Caki2 (cell line): ENCODE data around the gene PKN2. TPM values are rescaled to one million over a fixed set of nuclear protein-coding genes. Genes with fewer than 3 reads are reported as not detected.

ENCODE experiments used
- DNase-seq: peaks from one replicate; pipeline ENCODE4 v3.0.0-alpha.2; 2015; ENCODE audit warnings: low read depth
- in situ Hi-C: cut with HindIII; loops from 2 replicates; pipeline ENCODE4 v1.10.0; 2016; ENCODE audit warnings: low sequenced_read_pairs, low pct_unique_long_range_greater_than_20kb, mixed read lengths
- total RNA-seq: library from RNA; depleted of rRNA; stranded (reverse); fragments of >200 nt; shearing (Covaris generic); gene quantifications from 2 replicates; pipeline ENCODE4 v1.2.3, GENCODE V29; 2014; ENCODE audit warnings: low replicate concordance; rRNA removed

PKN2 gene
- 11.6 and 25.9 TPM in 2 replicates for total RNA-seq

DNA sequence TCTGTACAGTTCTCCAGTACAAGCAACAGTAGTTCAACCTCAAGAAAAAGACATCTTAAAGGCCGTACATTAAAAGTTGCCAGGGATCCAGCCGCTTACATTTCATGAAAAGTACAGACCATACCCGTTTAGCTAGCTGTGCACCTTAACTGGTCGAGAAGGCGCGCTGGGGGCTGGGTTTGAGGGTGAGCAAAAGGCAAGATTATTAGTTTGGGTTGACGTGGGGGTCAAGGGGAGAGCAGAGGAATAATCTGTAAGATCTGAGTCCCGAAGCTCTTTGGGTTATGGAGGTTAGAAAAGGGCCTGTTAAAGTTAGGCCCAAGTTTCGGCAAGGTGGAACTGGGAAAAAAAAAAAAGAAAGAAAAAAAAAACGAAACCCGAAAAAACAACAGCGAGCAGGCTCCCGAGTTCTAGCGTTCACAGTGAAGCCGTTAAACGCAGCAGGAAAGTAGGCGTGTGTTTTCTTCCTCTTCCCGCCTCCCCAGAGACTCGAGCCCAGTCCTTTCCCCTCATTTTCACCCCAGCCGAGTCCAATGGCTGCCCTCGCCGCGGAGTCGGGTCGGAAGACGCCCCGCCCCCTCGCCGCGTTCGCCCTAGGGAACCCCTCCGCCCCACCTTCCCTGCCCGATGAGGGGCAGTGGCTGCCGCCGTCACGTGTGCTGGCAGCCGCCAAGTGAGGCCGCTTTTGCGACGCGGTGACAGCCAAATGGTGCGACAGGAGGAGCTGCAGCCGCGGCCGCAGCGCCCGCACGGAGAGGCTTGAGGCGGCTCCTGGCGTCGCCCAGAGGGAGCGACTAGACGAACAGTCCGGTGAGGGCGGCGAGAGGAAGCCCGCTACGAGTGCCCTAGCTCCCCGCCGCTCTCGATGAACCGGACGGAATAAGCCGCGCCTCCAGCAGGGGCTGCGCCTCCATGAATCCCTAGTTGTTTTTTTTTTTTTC lies at the start of gene PKN2:
Gene PKN2 (plus strand): TSS at position 733 of the 941 bp plus-strand sequence. CDS start 308 bp downstream, outside the sequence.
- peak; percentile 98 for DNase-seq
- in situ Hi-C loops = no loop called here

DNA sequence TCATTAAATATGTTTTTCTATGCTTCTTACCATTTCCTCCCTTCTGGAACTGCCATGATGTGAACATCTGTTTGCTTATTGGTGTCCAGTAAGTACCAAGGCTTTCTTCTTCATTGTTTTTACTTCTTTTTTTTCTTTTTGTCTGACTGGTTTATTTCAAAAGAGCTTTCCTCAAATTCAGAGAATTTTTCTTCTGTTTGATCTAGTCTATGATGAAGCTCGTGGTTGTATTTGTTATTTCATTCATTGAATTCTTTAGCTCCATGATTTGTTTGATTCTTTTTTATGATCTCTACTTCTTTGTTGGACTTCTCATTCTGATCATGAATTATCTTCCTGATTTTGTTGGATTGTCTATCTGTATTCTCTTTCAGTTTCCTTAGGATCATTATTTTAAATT lies 49.5 kb upstream of the PKN2 start:
- in situ Hi-C loops = no loop called here
- no peak for DNase-seq

DNA sequence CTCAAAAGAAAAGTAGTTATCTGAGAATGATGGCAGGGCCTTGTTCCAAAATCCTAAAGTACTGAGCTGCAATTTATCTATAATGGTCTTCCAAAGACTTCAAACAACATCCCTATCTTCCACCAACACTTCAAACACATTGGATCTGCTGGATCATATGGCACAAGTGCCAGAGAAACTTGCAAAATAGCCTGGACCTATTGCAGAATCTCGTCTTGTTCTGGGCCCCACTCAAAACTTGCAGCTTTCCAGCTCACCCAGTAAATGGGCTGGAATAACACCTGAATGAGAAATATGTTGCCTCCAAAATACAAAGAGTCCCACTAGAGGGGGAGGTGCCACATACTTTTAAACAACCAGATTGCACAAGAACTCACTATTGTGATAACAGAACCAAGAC lies 44.0 kb upstream of the PKN2 start:
- in situ Hi-C loops = no loop called here
- no peak for DNase-seq

GRCh38 chr1:88645886-88646285 lies 38.2 kb upstream of the PKN2 start:
- no peak for DNase-seq
- in situ Hi-C loops = no loop called here

- in situ Hi-C loops = no loop called here
- DNase-seq = no peak
These were observed 37.4 kb upstream of the PKN2 start for GRCh38 chr1:88646476-88647248.

DNA sequence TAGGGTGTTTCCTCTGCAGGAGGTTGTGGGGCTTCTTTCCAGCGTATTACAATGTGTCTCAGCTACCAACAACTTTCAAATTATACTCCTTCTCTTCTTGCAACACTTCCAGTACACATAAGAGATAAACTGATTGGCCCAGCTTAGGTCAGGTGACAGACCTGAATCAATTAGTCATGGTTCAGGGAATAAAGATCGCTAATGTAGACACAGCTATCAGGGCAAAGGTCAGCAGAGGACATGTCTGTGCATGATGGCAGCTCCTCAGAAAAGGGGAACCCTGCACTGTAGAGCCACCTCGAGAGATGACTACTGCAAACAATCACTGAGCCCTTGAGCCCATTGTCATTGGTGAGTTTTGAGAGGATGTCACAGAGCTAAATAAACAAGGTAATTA lies 36.8 kb upstream of the PKN2 start:
- peak; percentile 20 for DNase-seq
- in situ Hi-C loops = no loop called here

DNA sequence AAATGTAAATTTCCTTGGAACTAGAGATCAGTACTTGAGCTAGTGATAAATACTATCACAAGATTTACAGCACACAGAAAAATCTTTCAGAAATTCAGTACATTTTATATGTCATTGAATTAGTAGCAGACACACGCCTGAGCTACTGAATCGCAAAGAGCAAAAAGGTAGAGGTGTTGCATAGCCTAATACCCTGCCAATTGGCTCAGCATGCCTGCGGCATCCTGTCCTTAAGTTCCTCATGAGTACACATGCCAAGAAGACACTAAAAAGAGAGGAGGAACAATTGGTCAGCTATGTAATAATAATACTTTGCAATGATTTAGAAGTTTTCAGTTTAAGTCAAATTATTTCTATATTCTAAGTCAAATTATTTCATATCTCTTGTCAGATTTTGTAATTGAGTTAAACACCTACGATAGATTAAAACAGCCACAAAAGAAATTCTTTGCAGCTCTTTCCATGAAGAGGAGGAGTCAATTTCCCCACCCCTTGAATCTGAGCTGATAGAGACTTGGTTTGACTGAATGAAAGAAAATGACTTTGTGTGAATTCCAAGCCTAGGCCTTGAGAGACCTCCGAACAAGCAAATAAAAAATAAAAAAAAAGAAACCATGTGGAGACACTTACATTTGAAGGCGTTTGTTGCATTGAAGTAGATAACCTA lies 36.2 kb upstream of the PKN2 start:
- no peak for DNase-seq
- in situ Hi-C loops = no loop called here

- no peak for DNase-seq
- in situ Hi-C loops = no loop called here
These were observed 35.4 kb upstream of the PKN2 start for GRCh38 chr1:88648706-88649105.

DNA sequence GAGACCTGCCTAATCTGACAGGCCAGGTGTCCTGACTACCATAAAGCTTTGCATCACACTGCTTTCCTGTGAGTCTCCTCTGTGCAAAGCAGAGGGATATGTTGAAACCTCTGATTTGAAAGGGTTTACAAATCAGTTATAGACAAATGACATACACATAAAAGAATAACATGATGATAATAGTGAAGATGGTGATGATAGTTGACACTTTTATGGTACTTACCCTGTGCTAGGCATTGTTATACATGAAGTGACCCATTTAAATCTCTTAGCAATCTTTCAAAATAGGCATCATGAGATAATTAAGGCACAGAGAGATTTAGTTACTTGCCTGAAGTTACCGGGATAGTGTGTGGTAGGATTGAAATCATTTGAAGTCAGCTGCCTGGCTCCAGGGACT lies 34.1 kb upstream of the PKN2 start:
- in situ Hi-C loops = no loop called here
- no peak for DNase-seq

DNA sequence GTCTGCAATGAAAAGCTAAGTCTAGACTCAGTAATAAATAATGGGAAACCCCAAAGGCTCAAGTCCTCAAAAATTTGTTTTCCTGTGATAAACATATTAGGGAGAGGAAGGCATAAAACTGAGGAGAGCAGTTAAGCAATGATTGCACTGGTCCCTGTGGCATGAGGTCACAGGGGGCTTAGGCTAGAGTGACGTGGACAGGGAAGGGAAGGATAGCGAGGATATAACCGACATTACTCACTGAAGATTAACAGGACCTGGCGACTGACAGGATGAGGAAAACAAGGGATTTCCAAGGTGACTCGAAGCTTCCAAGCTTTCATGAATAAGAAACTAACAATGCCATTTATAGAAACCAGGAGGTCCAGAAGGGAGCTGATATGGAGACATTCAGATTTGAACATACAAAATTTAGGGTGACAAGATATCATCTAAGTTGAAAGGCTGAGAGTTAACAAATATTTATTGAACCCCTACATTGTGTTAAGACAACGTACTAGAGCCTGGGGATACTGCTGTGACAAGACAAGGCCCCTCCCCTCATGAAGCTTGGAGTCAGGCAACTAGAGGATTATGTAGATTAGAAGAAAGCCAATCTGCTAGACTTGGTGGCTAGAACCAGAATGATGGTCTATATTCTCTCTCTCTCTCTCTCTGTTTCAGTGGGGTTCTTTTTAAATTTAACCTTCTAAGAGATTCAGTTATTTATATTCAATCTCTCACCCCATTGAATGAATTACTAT lies 33.2 kb upstream of the PKN2 start:
- DNase-seq = no peak
- in situ Hi-C loops = no loop called here

- DNase-seq = no peak
- in situ Hi-C loops = no loop called here
These were observed 28.9 kb upstream of the PKN2 start for GRCh38 chr1:88655140-88655539.

- DNase-seq = peak; percentile 4
- in situ Hi-C loops = no loop called here
These were observed 28.3 kb upstream of the PKN2 start for GRCh38 chr1:88655685-88656299.

DNA sequence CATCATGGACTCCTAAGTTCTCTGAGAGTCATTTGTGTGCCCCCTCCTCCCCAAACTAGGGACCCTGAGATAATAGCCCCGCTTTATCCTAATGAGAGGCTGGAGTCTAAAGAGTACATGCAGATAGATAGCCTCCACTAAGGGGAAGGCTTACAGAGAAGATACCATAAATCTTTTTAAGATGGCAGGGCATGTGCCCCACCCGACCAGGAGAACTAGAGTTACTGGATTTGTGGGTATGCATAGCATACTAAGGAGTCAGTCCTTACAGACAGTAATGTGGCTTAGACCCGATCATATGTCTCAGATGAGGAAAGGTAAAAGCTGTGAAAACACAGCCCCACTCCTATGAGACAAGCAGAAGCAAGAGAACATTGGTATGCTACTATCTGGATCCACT lies 25.7 kb upstream of the PKN2 start:
- no peak for DNase-seq
- in situ Hi-C loops = no loop called here

DNA sequence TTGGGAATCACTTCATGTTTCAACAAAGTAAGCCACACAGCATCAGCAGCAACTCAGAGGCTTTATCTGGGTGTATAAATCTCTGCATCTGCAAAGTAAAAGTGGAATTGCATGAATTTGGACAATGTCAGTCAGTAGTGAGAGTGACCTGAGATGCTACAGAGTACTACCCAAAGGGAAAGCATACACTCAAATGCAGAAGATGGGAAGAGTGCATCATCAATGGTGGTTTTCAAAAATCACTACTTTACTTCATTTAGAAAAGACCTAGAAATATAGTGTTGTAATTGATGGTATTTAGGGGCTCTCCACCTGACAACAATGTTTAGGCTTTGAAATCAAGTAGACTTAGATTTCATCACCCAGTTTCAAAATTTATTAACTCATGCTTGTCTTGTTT lies 24.5 kb upstream of the PKN2 start:
- in situ Hi-C loops = no loop called here
- DNase-seq = no peak

- in situ Hi-C loops = no loop called here
- no peak for DNase-seq
These were observed 22.9 kb upstream of the PKN2 start for GRCh38 chr1:88661188-88661587.

GRCh38 chr1:88661951-88662699 lies 21.9 kb upstream of the PKN2 start:
- DNase-seq = no peak
- in situ Hi-C loops = no loop called here

GRCh38 chr1:88662723-88663122 lies 21.4 kb upstream of the PKN2 start:
- in situ Hi-C loops = no loop called here
- DNase-seq = no peak
